Naive thymus-derived CD4-positive, alpha-beta T cell (primary cell): ENCODE results near the gene TMPRSS12. TPM values are rescaled to one million over a fixed set of nuclear protein-coding genes. Genes with fewer than 3 reads are reported as not detected.
"Not testable (repeated sequence)": the region's sequence is repeated elsewhere in the genome, so short reads cannot be mapped to it uniquely, and the experiment has no call there.

Experiments used
- ATAC-seq: fragments of 150-1000 bp; cut with Tn5 transposase; 2 replicates; pipeline ENCODE4 v1.10.0; 2021; ENCODE audit warnings: mild to moderate bottlenecking, moderate library complexity
- CTCF ChIA-PET: fragments of 350-600 bp; sonication (Branson Sonifier 250); formaldehyde crosslinking; loops from one replicate; lab custom pipeline; 2021; ENCODE audit warnings: antibody characterized with exemption; lab: Charles Lee
- POLR2A ChIA-PET: fragments of 350-600 bp; sonication (Branson Sonifier 250); formaldehyde crosslinking; loops from one replicate; lab custom pipeline; 2021; ENCODE audit warnings: antibody characterized with exemption, inconsistent platforms; lab: Charles Lee
- DNase-seq, 9 donors: peaks; one replicate each; pipeline versions ENCODE4 v3.0.0 to v3.0.0-alpha.2; 2020 to 2022; ENCODE audit warnings: mixed read lengths in 1 of 9
- H3K27ac ChIP-seq: one replicate; pipeline ENCODE4 v1.7.0; 2013; ENCODE audit warnings: mild to moderate bottlenecking, low read depth, low read length, moderate library complexity
- H3K27me3 ChIP-seq, 2 donors: one replicate each; pipeline ENCODE4 v1.7.0; 2013; ENCODE audit warnings: low read length in 2 of 2, mild to moderate bottlenecking in 2 of 2, moderate library complexity in 2 of 2; ENCODE audit not compliant: control insufficient read depth in 2 of 2, insufficient read depth in 2 of 2
- H3K36me3 ChIP-seq, 3 experiments: 1 replicate in 2 of 3; 2 replicates in 1 of 3; pipeline ENCODE4 v1.7.0; 2013; ENCODE audit warnings: low read length in 3 of 3, mild to moderate bottlenecking in 3 of 3, moderate library complexity in 1 of 3; ENCODE audit not compliant: insufficient read depth in 3 of 3, control insufficient read depth in 2 of 3
- H3K4me1 ChIP-seq, 2 donors: one replicate each; pipeline ENCODE4 v1.7.0; 2013; ENCODE audit warnings: low read length in 2 of 2, mild to moderate bottlenecking in 2 of 2, moderate library complexity in 1 of 2; ENCODE audit not compliant: control insufficient read depth in 2 of 2, insufficient read depth in 2 of 2
- H3K4me3 ChIP-seq: 2 replicates; pipeline ENCODE4 v1.7.0; 2013; ENCODE audit warnings: mild to moderate bottlenecking, low read length
- H3K9me3 ChIP-seq, 3 experiments: 1 replicate in 2 of 3; 2 replicates in 1 of 3; pipeline ENCODE4 v1.7.0; 2013; ENCODE audit warnings: low read length in 3 of 3; ENCODE audit not compliant: control insufficient read depth in 2 of 3
- H3K27ac Mint-ChIP-seq, 9 donors: one replicate each; pipeline ENCODE4 v1.8.0; 2020 to 2022; ENCODE audit warnings: mixed read lengths in 9 of 9, mild to moderate bottlenecking in 8 of 9, moderate library complexity in 5 of 9, inconsistent platforms in 2 of 9
- H3K27me3 Mint-ChIP-seq, 5 donors: one replicate each; pipeline ENCODE4 v1.8.0; 2021 to 2022; ENCODE audit warnings: mixed read lengths in 5 of 5, mild to moderate bottlenecking in 1 of 5
- H3K36me3 Mint-ChIP-seq, 5 donors: one replicate each; pipeline ENCODE4 v1.8.0; 2020 to 2022; ENCODE audit warnings: mixed read lengths in 5 of 5, mild to moderate bottlenecking in 3 of 5, inconsistent platforms in 1 of 5
- H3K4me1 Mint-ChIP-seq, 7 donors: one replicate each; pipeline ENCODE4 v1.8.0; 2020 to 2022; ENCODE audit warnings: mixed read lengths in 7 of 7, mild to moderate bottlenecking in 3 of 7, inconsistent platforms in 1 of 7
- H3K4me3 Mint-ChIP-seq, 10 donors: one replicate each; pipeline ENCODE4 v1.8.0; 2020 to 2022; ENCODE audit warnings: mild to moderate bottlenecking in 10 of 10, mixed read lengths in 10 of 10, moderate library complexity in 6 of 10, inconsistent platforms in 2 of 10
- H3K9me3 Mint-ChIP-seq, 11 donors: one replicate each; pipeline ENCODE4 v1.8.0; 2020 to 2022; ENCODE audit warnings: mixed read lengths in 11 of 11, mild to moderate bottlenecking in 4 of 11, inconsistent platforms in 1 of 11, moderate library complexity in 1 of 11
- intact Hi-C, 2 donors: fragments of 100-400 bp; cut with micrococcal nuclease; formaldehyde crosslinking; loops; one replicate each; pipeline ENCODE4 v1.15.1; 2023
- polyA plus RNA-seq, 2 donors: library from polyadenylated mRNA; unstranded; fragments of 300-500 nt; fragmentation: Illumina TruSeq; gene quantifications; one replicate each; pipeline ENCODE4 v1.2.3, GENCODE V29; 2021
- total RNA-seq, 6 experiments: library from RNA in 5 of 6; stranded (reverse) in 5 of 6; gene quantifications; 1 replicate in 5 of 6; 2 replicates in 1 of 6; pipeline ENCODE4 v1.2.3 and lab custom pipeline; 2021 to 2026

Gene TMPRSS12
- total and polyA plus RNA-seq, 7 experiments from 2014 or later = not detected

DNA sequence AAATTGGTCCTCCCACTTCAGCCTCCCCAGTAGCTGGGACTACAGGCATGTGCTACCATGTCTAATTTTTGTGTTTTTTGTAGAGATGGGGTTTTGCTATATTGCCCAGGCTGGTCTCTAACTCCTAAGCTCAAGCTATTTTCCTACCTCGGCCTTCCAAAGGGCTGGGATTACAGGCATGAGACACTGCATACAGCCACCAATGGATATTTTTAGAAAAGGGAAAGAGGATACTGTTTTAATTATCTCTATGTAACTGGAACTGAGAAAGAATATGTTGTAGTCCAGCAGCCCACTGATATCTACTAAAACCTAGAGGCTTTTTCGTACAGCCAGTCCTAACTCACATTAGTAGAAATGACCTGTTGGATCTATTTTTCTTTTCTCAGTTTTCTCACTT lies 6.2 kb downstream of the TMPRSS12 start:
- no peaks in the 10 kb centered on the region for H3K9me3 ChIP-seq
- peaks cover 9 to 44% (median 19%) of the 10 kb centered on the region in 5 donors for H3K27me3 Mint-ChIP-seq

DNA sequence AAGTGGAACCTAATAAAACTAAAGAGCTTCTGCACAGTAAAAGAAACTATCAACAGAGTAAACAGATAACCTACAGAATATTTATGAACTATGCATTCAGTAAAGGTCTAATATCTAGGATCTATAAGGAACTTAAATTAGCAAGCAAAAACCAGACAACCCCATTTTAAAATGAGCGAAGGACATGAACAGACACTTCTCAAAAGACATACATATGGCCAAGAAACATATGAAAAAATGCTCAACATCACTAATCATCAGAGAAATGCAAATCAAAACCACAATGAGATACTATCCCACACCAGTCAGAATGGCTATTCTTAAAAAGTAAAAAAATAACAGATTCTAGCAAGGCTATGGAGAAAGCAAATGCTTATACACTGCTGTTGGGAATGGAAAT lies 12.5 kb downstream of the TMPRSS12 start:
- CTCF ChIA-PET, DNase-seq, ATAC-seq, H3K36me3 Mint-ChIP-seq, H3K4me3 Mint-ChIP-seq, H3K27me3 ChIP-seq, H3K36me3 ChIP-seq, H3K4me3 ChIP-seq, H3K4me1 ChIP-seq, H3K27ac Mint-ChIP-seq, intact Hi-C loops, H3K27ac ChIP-seq, H3K4me1 Mint-ChIP-seq, H3K9me3 ChIP-seq, POLR2A ChIA-PET: not testable (repeated sequence)
- H3K27me3 Mint-ChIP-seq = peaks cover 3 to 31% (median 5%) of the 10 kb centered on the region in 5 donors
- peaks cover 0 to 15% (median 6%) of the 10 kb centered on the region in 11 donors for H3K9me3 Mint-ChIP-seq

More for the DNA sequence above, 6.2 kb downstream of the TMPRSS12 start:
- Mint-ChIP-seq H3K9me3 (peaks cover 0 to 15% (median 3%) of the 10 kb centered on the region in 11 donors), H3K4me3 (no peak overlapping the region), H3K4me1 (no peaks in the 10 kb centered on the region), H3K36me3 (peaks cover 0 to 3% (median 0%) of the 10 kb centered on the region in 5 donors), H3K27ac (no peak overlapping the region)
- H3K27me3 ChIP-seq = no peaks in the 10 kb centered on the region
- ATAC-seq (no peak), DNase-seq (no peak)
- CTCF ChIA-PET = no interaction called here
- intact Hi-C loops = no loop called here
- H3K36me3 ChIP-seq = no peaks in the 10 kb centered on the region
- POLR2A ChIA-PET = no interaction called here
- no peak overlapping the region for H3K27ac ChIP-seq
- H3K4me3 ChIP-seq = no peak overlapping the region
- no peaks in the 10 kb centered on the region for H3K4me1 ChIP-seq

DNA sequence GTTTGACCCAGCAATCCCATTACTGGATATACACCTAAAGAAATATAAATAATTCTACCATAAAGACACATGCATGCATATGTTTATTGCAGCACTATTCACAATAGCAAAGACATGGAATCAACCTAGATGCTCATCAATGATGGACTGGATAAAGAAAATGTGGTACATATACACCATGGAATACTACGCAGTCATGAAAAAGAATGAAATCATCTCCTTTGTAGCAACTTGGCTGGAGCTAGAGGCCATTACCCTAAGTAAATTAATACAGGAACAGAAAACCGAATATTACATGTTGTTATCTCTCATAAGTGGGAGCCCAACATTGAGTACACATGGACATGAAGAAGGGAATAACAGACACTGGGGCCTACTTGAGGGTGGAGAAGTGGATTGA lies 13.0 kb downstream of the TMPRSS12 start:
- H3K4me1 Mint-ChIP-seq, H3K27me3 ChIP-seq, H3K4me3 ChIP-seq, H3K27ac ChIP-seq, ATAC-seq, H3K27ac Mint-ChIP-seq, POLR2A ChIA-PET, H3K36me3 ChIP-seq, DNase-seq, CTCF ChIA-PET, H3K4me1 ChIP-seq, H3K36me3 Mint-ChIP-seq, H3K4me3 Mint-ChIP-seq, intact Hi-C loops, H3K9me3 ChIP-seq: not testable (repeated sequence)
- peaks cover 0 to 15% (median 6%) of the 10 kb centered on the region in 11 donors for H3K9me3 Mint-ChIP-seq
- H3K27me3 Mint-ChIP-seq = peaks cover 3 to 31% (median 5%) of the 10 kb centered on the region in 5 donors

DNA sequence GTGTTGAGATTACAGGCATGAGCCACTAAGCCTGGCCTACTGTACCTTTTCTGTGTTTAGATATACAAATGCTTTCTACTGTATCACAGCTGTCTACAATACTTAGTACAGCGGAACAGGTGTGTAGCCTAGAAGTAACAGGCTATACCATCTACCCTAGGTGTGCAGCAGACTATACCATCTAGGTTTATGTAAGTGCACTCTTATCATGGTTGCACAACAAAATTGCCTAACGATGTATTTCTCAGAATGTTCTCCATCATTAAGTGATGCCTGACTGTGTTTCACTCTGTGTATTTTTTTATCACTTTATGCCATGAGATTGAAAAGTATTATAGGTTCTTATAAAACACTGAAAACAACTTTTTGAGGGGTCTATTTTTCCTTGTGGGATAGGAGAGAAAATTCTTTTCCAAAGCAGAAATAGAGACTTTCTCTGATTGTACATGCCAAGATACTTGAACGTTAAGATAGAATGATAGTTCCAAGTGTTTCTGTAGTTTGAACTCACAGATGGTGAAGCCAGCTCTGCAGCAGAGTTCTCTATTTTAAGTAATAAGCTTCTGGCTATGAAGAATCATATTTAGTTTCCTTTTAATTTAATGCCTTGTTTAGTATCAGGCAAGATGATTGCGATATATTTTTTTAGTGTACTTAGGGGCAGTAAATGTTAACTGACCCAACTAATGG lies 17.0 kb downstream of the TMPRSS12 start:
- Histone ChIP-seq H3K4me3 (no peak overlapping the region), H3K27ac (no peak overlapping the region), H3K27me3 (no peaks in the 10 kb centered on the region), H3K36me3 (no peaks in the 10 kb centered on the region), H3K4me1 (no peaks in the 10 kb centered on the region), H3K9me3 (no peaks in the 10 kb centered on the region)
- DNase-seq = no peak
- Mint-ChIP-seq H3K36me3 (peaks cover 0 to 4% (median 0%) of the 10 kb centered on the region in 5 donors), H3K27me3 (no peaks in the 10 kb centered on the region), H3K4me1 (peaks cover 0 to 2% (median 0%) of the 10 kb centered on the region in 7 donors), H3K27ac (no peak overlapping the region), H3K9me3 (peaks cover 0 to 12% (median 2%) of the 10 kb centered on the region in 11 donors), H3K4me3 (no peak overlapping the region)
- intact Hi-C loops = no loop called here
- ChIA-PET CTCF (no interaction called here), POLR2A (no interaction called here)
- ATAC-seq = no peak

DNA sequence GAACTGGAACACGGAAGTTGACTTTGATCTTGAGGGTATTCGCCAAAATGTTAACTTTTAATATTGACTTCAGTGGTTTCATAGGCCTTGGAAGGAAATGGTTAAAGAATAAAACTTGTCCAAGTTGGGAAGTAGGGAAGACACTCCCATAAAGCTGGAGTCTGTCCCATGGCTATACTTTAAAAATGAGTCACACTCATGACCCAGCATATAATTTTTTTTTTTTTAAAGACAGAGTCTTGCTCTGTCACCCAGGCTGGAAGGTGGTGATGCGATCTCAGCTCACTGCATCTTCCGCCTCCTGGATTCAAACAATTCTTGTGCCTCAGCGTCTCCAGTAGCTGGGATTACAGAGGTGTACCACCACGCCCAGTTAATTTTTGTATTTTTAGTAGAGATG lies 19.6 kb downstream of the TMPRSS12 start:
- POLR2A ChIA-PET = interaction anchor here (0.6 kb wide), 1 partner anchor 1146 kb away, joined by 3 read pairs; no protein-coding TSS in a partner anchor
- H3K27ac Mint-ChIP-seq = no peak overlapping the region
- DNase-seq = no peak
- Histone ChIP-seq H3K4me1 (peaks cover 0 to 5% of the 10 kb centered on the region in 2 donors), H3K27ac (no peak overlapping the region), H3K4me3 (no peak overlapping the region), H3K9me3 (no peaks in the 10 kb centered on the region), H3K36me3 (no peaks in the 10 kb centered on the region), H3K27me3 (no peaks in the 10 kb centered on the region)
- no peak overlapping the region for H3K4me3 Mint-ChIP-seq
- CTCF ChIA-PET = no interaction called here
- peaks cover 8 to 22% (median 17%) of the 10 kb centered on the region in 7 donors for H3K4me1 Mint-ChIP-seq
- intact Hi-C loops = no loop called here
- no peak for ATAC-seq
- no peaks in the 10 kb centered on the region for H3K27me3 Mint-ChIP-seq
- peaks cover 4 to 19% (median 13%) of the 10 kb centered on the region in 5 donors for H3K36me3 Mint-ChIP-seq
- peaks cover 0 to 23% (median 9%) of the 10 kb centered on the region in 11 donors for H3K9me3 Mint-ChIP-seq

DNA sequence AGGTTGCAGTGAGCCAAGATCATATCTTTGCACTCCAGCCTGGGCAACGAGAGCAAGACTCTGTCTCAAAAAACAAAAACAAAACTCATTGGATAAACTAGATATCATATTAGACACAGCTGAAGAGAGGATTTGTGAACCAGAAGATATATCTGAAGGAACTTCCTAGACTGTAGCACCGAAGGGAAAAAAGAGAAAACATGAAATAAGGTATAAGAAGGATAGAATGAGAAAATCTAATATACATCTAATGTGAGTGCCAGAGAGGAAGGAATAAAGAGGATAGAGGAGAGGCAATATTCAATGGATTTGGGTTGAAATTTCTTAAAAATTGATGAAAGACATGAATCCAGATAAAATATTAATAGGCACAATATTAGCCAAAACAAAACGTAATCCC lies 22.5 kb downstream of the TMPRSS12 start:
- Mint-ChIP-seq H3K4me3 (no peak overlapping the region), H3K27ac (peak overlapping the region in 1 of 9 donors; percentile 1), H3K4me1 (peaks cover 12 to 44% (median 39%) of the 10 kb centered on the region in 7 donors), H3K36me3 (peaks cover 4 to 38% (median 13%) of the 10 kb centered on the region in 5 donors), H3K27me3 (no peaks in the 10 kb centered on the region), H3K9me3 (peaks cover 0 to 34% (median 16%) of the 10 kb centered on the region in 11 donors)
- Histone ChIP-seq H3K27ac (no peak overlapping the region), H3K9me3 (no peaks in the 10 kb centered on the region), H3K4me3 (no peak overlapping the region), H3K36me3 (no peaks in the 10 kb centered on the region), H3K27me3 (no peaks in the 10 kb centered on the region), H3K4me1 (peaks cover 0 to 12% of the 10 kb centered on the region in 2 donors)
- ATAC-seq (no peak), DNase-seq (no peak)
- POLR2A ChIA-PET = no interaction called here
- CTCF ChIA-PET = no interaction called here
- intact Hi-C loops = no loop called here
